SU-DHL-6 (cell line): ENCODE results near the gene ORC6.

Experiments used
- H2AFZ ChIP-seq: fragments of 200-600 bp; sonication (generic); 2 replicates; pipeline ENCODE4 v1.6.1; 2014; ENCODE audit warnings: low read depth, mild to moderate bottlenecking, moderate library complexity, mixed read lengths, antibody characterized with exemption, low read length; ENCODE audit not compliant: severe bottlenecking
- H3F3A ChIP-seq: fragments of 200-600 bp; shearing (Covaris generic); 2 replicates; pipeline ENCODE4 v1.6.0; 2016; ENCODE audit warnings: antibody characterized with exemption, mild to moderate bottlenecking; ENCODE audit not compliant: insufficient read depth
- H3K27ac ChIP-seq: fragments of 200-600 bp; sonication (generic); 2 replicates; pipeline ENCODE4 v1.5.1; 2016; ENCODE audit warnings: low read depth, mild to moderate bottlenecking, low read length, moderate library complexity, mixed read lengths
- H3K27me3 ChIP-seq: fragments of 200-600 bp; sonication (generic), shearing (Covaris generic); 2 replicates; pipeline ENCODE4 v1.6.0; 2014; ENCODE audit warnings: mild to moderate bottlenecking, low read length
- H3K36me3 ChIP-seq: fragments of 200-600 bp; sonication (generic); 2 replicates; pipeline ENCODE4 v1.6.1; 2014; ENCODE audit warnings: mild to moderate bottlenecking, low read length, mixed read lengths
- H3K4me2 ChIP-seq: fragments of 300-600, 200-600 bp; shearing (Covaris generic), sonication (generic); 2 replicates; pipeline ENCODE4 v1.6.0; 2014; ENCODE audit warnings: low read length, low read depth, mild to moderate bottlenecking; ENCODE audit not compliant: poor library complexity, severe bottlenecking
- H3K4me3 ChIP-seq: fragments of 200-600 bp; sonication (generic); 2 replicates; pipeline ENCODE4 v1.5.1; 2014; ENCODE audit warnings: antibody characterized with exemption, low read length, mild to moderate bottlenecking, mixed read lengths; ENCODE audit not compliant: insufficient read depth, poor library complexity, severe bottlenecking
- H3K79me2 ChIP-seq: fragments of 200-600 bp; sonication (generic); 2 replicates; pipeline ENCODE4 v1.6.1; 2014; ENCODE audit warnings: mild to moderate bottlenecking, low read length, moderate library complexity; ENCODE audit not compliant: insufficient read depth
- H3K9ac ChIP-seq: fragments of 200-600 bp; sonication (generic); 2 replicates; pipeline ENCODE4 v1.7.0; 2014; ENCODE audit warnings: mild to moderate bottlenecking, low read length
- H3K9me2 ChIP-seq: fragments of 200-600 bp; sonication (generic); replicated peaks from 2 replicates; pipeline ENCODE4 v1.6.1; 2014; ENCODE audit warnings: low read length; ENCODE audit not compliant: insufficient read depth
- H3K9me3 ChIP-seq: fragments of 200-600 bp; sonication (generic); 2 replicates; pipeline ENCODE4 v1.6.1; 2014; ENCODE audit warnings: low read length, mixed read lengths; ENCODE audit not compliant: insufficient read depth
- H4K20me1 ChIP-seq: fragments of 200-600 bp; sonication (generic); 2 replicates; pipeline ENCODE4 v1.6.1; 2014; ENCODE audit warnings: low read depth, mild to moderate bottlenecking, antibody characterized with exemption, low read length, moderate library complexity, mixed read lengths
- CTCF ChIP-seq: fragments of 200-600 bp; sonication (generic); IDR thresholded peaks from one replicate; pipeline ENCODE4 v1.5.1; 2017; ENCODE audit warnings: antibody characterized with exemption, mild to moderate bottlenecking, low read length, moderate library complexity; ENCODE audit not compliant: insufficient read depth, poor library complexity, severe bottlenecking
- EZH2phosphoT487 ChIP-seq: fragments of 200-600 bp; sonication (generic), shearing (Covaris generic); conservative IDR thresholded peaks from 2 replicates; pipeline ENCODE4 v1.6.1; 2018; ENCODE audit warnings: mild to moderate bottlenecking, antibody characterized with exemption, low read length, moderate library complexity, mixed read lengths

Gene ORC6

GRCh38 chr16:46729326-46729995, 40.0 kb downstream of the ORC6 start:
- no peaks in the 10 kb centered on the region for H3F3A ChIP-seq
- H3K9me3 ChIP-seq, result peaks cover 7% of the 10 kb centered on the region; the same call in 1 of the 2 replicates
- H3K4me3 ChIP-seq, result no peak overlapping the region
- H3K9me2 ChIP-seq, result no peaks in the 10 kb centered on the region
- TF ChIP-seq EZH2phosphoT487 (no peak), CTCF (no peak)
- no peaks in the 10 kb centered on the region for H3K36me3 ChIP-seq
- no peak overlapping the region for H3K9ac ChIP-seq
- no peaks in the 10 kb centered on the region for H4K20me1 ChIP-seq
- no peak overlapping the region for H2AFZ ChIP-seq
- H3K4me2 ChIP-seq, result no peak overlapping the region
- no peaks in the 10 kb centered on the region for H3K79me2 ChIP-seq
- H3K27ac ChIP-seq, result no peak overlapping the region
- no peaks in the 10 kb centered on the region for H3K27me3 ChIP-seq

GRCh38 chr16:46730126-46730525, 40.7 kb downstream of the ORC6 start:
- Histone ChIP-seq H3K79me2 (no peaks in the 10 kb centered on the region), H3F3A (no peaks in the 10 kb centered on the region), H4K20me1 (no peaks in the 10 kb centered on the region), H3K9ac (no peak overlapping the region), H3K27ac (no peak overlapping the region), H3K4me3 (no peak overlapping the region), H3K36me3 (no peaks in the 10 kb centered on the region), H2AFZ (no peak overlapping the region), H3K9me2 (no peaks in the 10 kb centered on the region), H3K4me2 (no peak overlapping the region), H3K27me3 (no peaks in the 10 kb centered on the region), H3K9me3 (0 out of 2 replicates have a peak, but pooled peaks cover 4% of the 10 kb centered on the region)
- TF ChIP-seq EZH2phosphoT487 (no peak), CTCF (no peak)

GRCh38 chr16:46730801-46731690, 41.6 kb downstream of the ORC6 start:
- Histone ChIP-seq H3K27ac (no peak overlapping the region), H4K20me1 (no peaks in the 10 kb centered on the region), H3K9me2 (no peaks in the 10 kb centered on the region), H2AFZ (no peak overlapping the region), H3K4me3 (no peak overlapping the region), H3K9me3 (0 out of 2 replicates have a peak, but pooled peaks cover 2% of the 10 kb centered on the region), H3K9ac (no peak overlapping the region), H3F3A (no peaks in the 10 kb centered on the region), H3K4me2 (no peak overlapping the region), H3K27me3 (no peaks in the 10 kb centered on the region), H3K79me2 (no peaks in the 10 kb centered on the region), H3K36me3 (no peaks in the 10 kb centered on the region)
- TF ChIP-seq CTCF (no peak), EZH2phosphoT487 (no peak)
